K562 (cell line): ENCODE data around the gene HOXA11. TPM values are rescaled to one million over a fixed set of nuclear protein-coding genes. Genes with fewer than 3 reads are reported as not detected.

ENCODE experiments used
- ATAC-seq: fragments of 200-7000 bp; cut with Tn5 transposase; 3 replicates; pipeline ENCODE4 v1.9.1; 2020; ENCODE audit warnings: moderate library complexity
- BruUV-seq: library from RNA; stranded (reverse); fragments of 400-500 nt; replicated peaks from 2 replicates; lab custom pipeline; 2021; lab: Mats Ljungman, UMichigan
- CTCF ChIA-PET: fragments of 300-600 bp; formaldehyde crosslinking; extraction: SDS; loops from one replicate; lab custom pipeline; 2021; ENCODE audit warnings: low intra/inter-chr PET ratio; lab: Yijun Ruan, JAX
- POLR2A ChIA-PET: fragments of 300-600, 350-650 bp; sonication (Branson Sonifier 250); formaldehyde crosslinking; extraction: SDS; loops from one replicate; lab custom pipeline; 2021; ENCODE audit warnings: antibody characterized with exemption, inconsistent platforms; lab: Yijun Ruan, JAX
- DNase-seq, 4 experiments: peaks; one replicate each; pipeline versions ENCODE4 v3.0.0 to v3.0.0-alpha.2; 2011 to 2018; ENCODE audit warnings: low spot score in 3 of 4, mixed read lengths in 3 of 4; ENCODE audit errors: extremely low read depth in 1 of 4
- FAIRE-seq: peaks from 2 replicates; lab custom pipeline; 2011; peaks lifted over from hg19 to GRCh38; lab: Jason Lieb, UNC
- H2AFZ ChIP-seq: 2 replicates; pipeline ENCODE4 v1.6.0; 2011; ENCODE audit warnings: low read depth, low read length, control low read depth, inconsistent platforms
- H3K27ac ChIP-seq: fragments of 200-600 bp; 3 replicates; pipeline ENCODE4 v1.8.0; 2011; ENCODE audit warnings: low read depth, mild to moderate bottlenecking, control low read depth, inconsistent platforms, low read length, moderate library complexity, mixed read lengths; ENCODE audit errors: extremely low read depth
- H3K27me3 ChIP-seq, 2 experiments: fragments of 300-600 bp in 1 of 2; 2 replicates in 1 of 2; 3 replicates in 1 of 2; pipeline versions ENCODE4 v1.6.0 to v1.8.0; 2011; ENCODE audit warnings: inconsistent platforms in 2 of 2, low read length in 2 of 2, mild to moderate bottlenecking in 1 of 2, mixed read lengths in 1 of 2, moderate library complexity in 1 of 2; ENCODE audit not compliant: control insufficient read depth in 2 of 2, insufficient read depth in 2 of 2
- H3K36me3 ChIP-seq: fragments of 300-600 bp; 3 replicates; pipeline ENCODE4 v1.8.0; 2011; ENCODE audit warnings: mild to moderate bottlenecking, low read length, inconsistent platforms; ENCODE audit not compliant: control insufficient read depth, insufficient read depth
- H3K4me1 ChIP-seq, 2 experiments: fragments of 200-600 bp in 1 of 2; replicated peaks in 1 of 2; 2 replicates in 1 of 2; 3 replicates in 1 of 2; pipeline versions ENCODE4 v1.5.1 to v1.8.0; 2011; ENCODE audit warnings: inconsistent platforms in 2 of 2, low read length in 2 of 2, mild to moderate bottlenecking in 1 of 2, mixed read lengths in 1 of 2, moderate library complexity in 1 of 2; ENCODE audit not compliant: control insufficient read depth in 2 of 2, insufficient read depth in 2 of 2
- H3K4me2 ChIP-seq: 2 replicates; pipeline ENCODE4 v1.6.1; 2011; ENCODE audit warnings: low read length, control low read depth, inconsistent platforms, mixed read lengths; ENCODE audit not compliant: insufficient read depth
- H3K4me3 ChIP-seq: fragments of 200-600 bp; sonication (generic), shearing (Covaris generic); 2 replicates; pipeline ENCODE4 v1.5.1; 2016; ENCODE audit warnings: control low read depth, inconsistent platforms
- H3K79me2 ChIP-seq: fragments of 200-600 bp; 3 replicates; pipeline ENCODE4 v1.8.0; 2011; ENCODE audit warnings: low read length, inconsistent platforms; ENCODE audit not compliant: control insufficient read depth, insufficient read depth
- H3K9ac ChIP-seq, 2 experiments: 2 replicates each; pipeline versions ENCODE4 v1.6.0 to v1.6.1; 2011; ENCODE audit warnings: low read depth in 2 of 2, low read length in 2 of 2, control low read depth in 1 of 2, inconsistent platforms in 1 of 2, mild to moderate bottlenecking in 1 of 2, mixed read lengths in 1 of 2; ENCODE audit not compliant: insufficient read depth in 1 of 2
- H3K9me1 ChIP-seq: one replicate; pipeline ENCODE4 v1.6.0; 2011; ENCODE audit warnings: inconsistent platforms, mild to moderate bottlenecking, low read length, moderate library complexity; ENCODE audit not compliant: control insufficient read depth, insufficient read depth
- H3K9me3 ChIP-seq: replicated peaks from 2 replicates; pipeline ENCODE4 v1.5.1; 2011; ENCODE audit warnings: low read depth, low read length, inconsistent platforms; ENCODE audit not compliant: control insufficient read depth, insufficient read depth
- H4K20me1 ChIP-seq: replicated peaks from 2 replicates; pipeline ENCODE4 v1.6.1; 2011; ENCODE audit warnings: low read length, inconsistent platforms, mixed read lengths; ENCODE audit not compliant: control insufficient read depth, insufficient read depth
- CTCFL ChIP-seq: IDR thresholded peaks from 2 replicates; pipeline ENCODE4 v1.6.1; 2011; ENCODE audit warnings: borderline replicate concordance, low read depth, mild to moderate bottlenecking, moderate library complexity, low read length; ENCODE audit not compliant: insufficient read depth, poor library complexity, severe bottlenecking
- ELK1 ChIP-seq: sonication (generic); formaldehyde crosslinking; IDR thresholded peaks from 2 replicates; pipeline ENCODE4 v1.8.1; 2022; ENCODE audit warnings: missing genetic modification reagents
- MTA3 ChIP-seq: fragments of 450-650 bp; formaldehyde crosslinking; IDR thresholded peaks from 2 replicates; pipeline ENCODE4 v1.6.1; 2017; ENCODE audit warnings: mild to moderate bottlenecking, borderline replicate concordance
- MTF1 ChIP-seq: fragments of 250-450 bp; sonication (Bioruptor Pico); IDR thresholded peaks from 2 replicates; pipeline ENCODE4 v1.9.0; 2021; ENCODE audit warnings: moderate library complexity, mild to moderate bottlenecking, inconsistent platforms, borderline replicate concordance
- NFATC3 ChIP-seq: fragments of 450-650 bp; IDR thresholded peaks from 2 replicates; pipeline ENCODE4 v1.6.1; 2017; ENCODE audit warnings: mild to moderate bottlenecking
- NFXL1 ChIP-seq: fragments of 450-650 bp; formaldehyde crosslinking; IDR thresholded peaks from 2 replicates; pipeline ENCODE4 v1.4.0; 2021; ENCODE audit warnings: mild to moderate bottlenecking
- RBM39 ChIP-seq: fragments of 200-400 bp; formaldehyde crosslinking; optimal IDR thresholded peaks from 2 replicates; pipeline ENCODE3; 2018; ENCODE audit warnings: low read depth, low read length
- RUNX1 ChIP-seq: sonication (generic); IDR thresholded peaks from 2 replicates; pipeline ENCODE4 v1.6.1; 2016; ENCODE audit warnings: antibody characterized with exemption, low read depth
- SAFB2 ChIP-seq: fragments of 200-400 bp; formaldehyde crosslinking; IDR thresholded peaks from 2 replicates; pipeline ENCODE4 v1.6.1; 2018; ENCODE audit warnings: borderline replicate concordance, low read length, low read depth, moderate library complexity; ENCODE audit not compliant: severe bottlenecking
- TCFL5 ChIP-seq: fragments of 250-450 bp; sonication (Bioruptor Pico); conservative IDR thresholded peaks from 2 replicates; pipeline ENCODE4 v1.6.1; 2021; ENCODE audit warnings: mild to moderate bottlenecking, moderate library complexity, matching md5 sums
- ZNF75A ChIP-seq: fragments of 450-650 bp; formaldehyde crosslinking; IDR thresholded peaks from 2 replicates; pipeline ENCODE4 v1.4.0; 2020; ENCODE audit warnings: mild to moderate bottlenecking
- WGBS: fragments of 100-300 bp; shearing (Covaris generic); methylation state at CpG from one replicate; pipeline ENCODE4 v1.1.6; 2016; ENCODE audit warnings: low coverage, mixed read lengths; ENCODE audit not compliant: insufficient coverage; ENCODE audit errors: missing lambda C conversion rate; 5-methylcytosine and 5-hydroxymethylcytosine counted together
- in situ Hi-C: fragments of 300-500 bp; cut with MboI; formaldehyde crosslinking; loops from 4 replicates; pipeline ENCODE4 v1.15.0; 2018; ENCODE audit warnings: inconsistent platforms, mixed read lengths
- intact Hi-C: fragments of 100-400 bp; cut with micrococcal nuclease; formaldehyde crosslinking; loops from 2 replicates; pipeline ENCODE4 v1.14.2; 2022
- polyA plus RNA-seq, 8 experiments: library from polyadenylated mRNA; depleted of rRNA in 4 of 8; stranded (reverse) in 5 of 8; unstranded in 3 of 8; fragments of >200 nt; fragmentation: Nextera tagmentation in 2 of 8; fragmentation: Illumina TruSeq in 1 of 8; extraction: Ambion mirVana in 2 of 8; extraction: Trizol in 1 of 8; gene quantifications; 2 replicates each; pipeline versions ENCODE4 v1.2.1 to v1.2.3, GENCODE V29; 2011 to 2014; ENCODE audit warnings: inconsistent platforms in 1 of 8, missing spikeins in 1 of 8
- total RNA-seq, 7 experiments: library from RNA; depleted of rRNA in 6 of 7; stranded (reverse); fragments of >200 nt in 6 of 7; fragmentation: Illumina TruSeq in 2 of 7; extraction: Trizol in 2 of 7; gene quantifications; 2 replicates each; pipeline versions ENCODE4 v1.2.1 to v1.2.3, GENCODE V29; 2011 to 2021; ENCODE audit warnings: low replicate concordance in 1 of 7

The HOXA11 gene
- total and polyA plus RNA-seq, 9 of the 15 experiments (the other 6 are each of a cell fraction or from before 2014, with no cell fraction given), result not detected

- Histone ChIP-seq H3K79me2 (no peaks in the 10 kb centered on the region), H3K36me3 (no peaks in the 10 kb centered on the region), H3K27ac (no peak overlapping the region), H3K9ac (no peak overlapping the region), H3K9me1 (no peaks in the 10 kb centered on the region), H3K4me1 (peaks cover 0 to 9% of the 10 kb centered on the region in 2 experiments; a peak in 1 of 5 replicates), H3K27me3 (peaks cover 24 to 47% of the 10 kb centered on the region in 2 experiments; a peak in 4 of 5 replicates), H3K4me2 (no peak overlapping the region), H3K4me3 (no peak overlapping the region), H2AFZ (no peak overlapping the region), H4K20me1 (no peaks in the 10 kb centered on the region), H3K9me3 (no peaks in the 10 kb centered on the region)
- intact Hi-C loops, result no loop called here
- ChIA-PET CTCF (interaction anchor here (0.6 kb wide), 1 partner anchor 398 kb away, joined by 4 read pairs; no protein-coding TSS in a partner anchor), POLR2A (no interaction called here)
- no TSS peak for BruUV-seq
- DNase-seq (no peak), ATAC-seq (no peak), FAIRE-seq (no peak)
- in situ Hi-C loops, result no loop called here
- no peak for TF ChIP-seq MTA3
- no peak for TF ChIP-seq RUNX1
- TF ChIP-seq ELK1, result no peak
- no peak for TF ChIP-seq RBM39
- no peak for TF ChIP-seq NFATC3
- no peak for TF ChIP-seq TCFL5 (CRISPR knock-in tag)
- TF ChIP-seq NFXL1 (CRISPR knock-in tag), result no peak
- TF ChIP-seq ZNF75A (CRISPR knock-in tag), result no peak
- no peak for TF ChIP-seq MTF1 (CRISPR knock-in tag)
- no peak for TF ChIP-seq CTCFL
- no peak for TF ChIP-seq SAFB2
- WGBS, result 2% methylated on average over 3 of the region's 3 CpGs
Measured at GRCh38 chr7:27221201-27221797, 36.3 kb upstream of the HOXA11 start.
